Measurements from ENCODE around the gene RPL27A. TPM values are rescaled to one million over a fixed set of nuclear protein-coding genes. Genes with fewer than 3 reads are reported as not detected.

The RPL27A gene
- total and polyA plus RNA-seq, 2 of the 8 experiments (the other 6 are each of a cell fraction or from before 2014, with no cell fraction given), result 1,756 to 1,777 TPM

DNA sequence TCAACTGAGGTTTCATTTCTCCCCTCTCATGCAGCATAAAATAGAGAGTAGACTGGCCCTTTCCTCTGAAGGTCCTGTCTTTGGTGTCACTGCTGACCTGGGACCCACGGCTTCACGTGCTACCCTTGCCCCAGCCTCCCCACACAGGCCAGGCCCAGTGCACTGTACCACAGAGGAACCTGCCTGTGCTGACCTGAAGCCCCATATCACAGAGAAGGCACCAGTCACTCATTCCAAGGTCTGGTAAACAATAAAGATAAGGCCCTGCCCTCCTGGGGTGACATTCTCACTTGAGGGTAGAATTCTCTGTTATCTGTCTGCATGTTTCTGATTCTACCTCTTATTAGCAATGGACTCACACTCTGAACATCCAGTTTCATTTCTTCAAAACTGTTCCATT, 51.3 kb downstream of the RPL27A start (continued):
- TF ChIP-seq USF2 (IDR thresholded peaks at IDR 0.05; ENCODE audit: low read length), result no peak
- no peak for TF ChIP-seq TEAD4 (IDR thresholded peaks at IDR 0.05; ENCODE audit: low read depth, low read length)

Measured in H1 (cell line).